Hepatocyte (in vitro differentiated cells): ENCODE data around the gene DDX6. TPM values are rescaled to one million over a fixed set of nuclear protein-coding genes. Genes with fewer than 3 reads are reported as not detected.
"Not testable (repeated sequence)": the region's sequence is repeated elsewhere in the genome, so short reads cannot be mapped to it uniquely, and the experiment has no call there.

ENCODE experiments used
- DNase-seq: peaks from one replicate; pipeline ENCODE4 v3.0.0-alpha.2; 2016; ENCODE audit warnings: low spot score
- H2AFZ ChIP-seq: fragments of 200-600 bp; sonication (generic); 2 replicates; pipeline ENCODE4 v1.6.0; 2016; ENCODE audit warnings: antibody characterized with exemption, mild to moderate bottlenecking
- H3K27ac ChIP-seq: fragments of 200-600 bp; sonication (generic); 2 replicates; pipeline ENCODE4 v1.5.1; 2016; ENCODE audit warnings: mild to moderate bottlenecking
- H3K27me3 ChIP-seq: fragments of 200-600 bp; sonication (generic); 2 replicates; pipeline ENCODE4 v1.6.1; 2016
- H3K36me3 ChIP-seq: fragments of 200-600 bp; sonication (generic); replicated peaks from 2 replicates; pipeline ENCODE4 v1.5.1; 2016; ENCODE audit warnings: low read depth; ENCODE audit not compliant: insufficient read depth
- H3K4me1 ChIP-seq: fragments of 200-600 bp; sonication (generic); 2 replicates; pipeline ENCODE4 v1.5.1; 2016; ENCODE audit warnings: mild to moderate bottlenecking, moderate library complexity; ENCODE audit not compliant: insufficient read depth
- H3K4me2 ChIP-seq: fragments of 200-600 bp; sonication (generic); 2 replicates; pipeline ENCODE4 v1.6.0; 2016
- H3K4me3 ChIP-seq: fragments of 200-600 bp; sonication (generic); 2 replicates; pipeline ENCODE4 v1.5.1; 2016; ENCODE audit warnings: mild to moderate bottlenecking
- H3K79me2 ChIP-seq: fragments of 200-600 bp; sonication (generic); 2 replicates; pipeline ENCODE4 v1.6.0; 2017; ENCODE audit warnings: mild to moderate bottlenecking
- H3K9me2 ChIP-seq: fragments of 200-600 bp; sonication (generic); replicated peaks from 2 replicates; pipeline ENCODE4 v1.6.0; 2017; ENCODE audit warnings: mild to moderate bottlenecking; ENCODE audit not compliant: insufficient read depth
- H3K9me3 ChIP-seq: fragments of 200-600 bp; sonication (generic); 2 replicates; pipeline ENCODE4 v1.5.1; 2016; ENCODE audit warnings: low read depth, mild to moderate bottlenecking
- H4K20me1 ChIP-seq: fragments of 200-600 bp; sonication (generic); 2 replicates; pipeline ENCODE4 v1.6.0; 2016; ENCODE audit warnings: mild to moderate bottlenecking; ENCODE audit not compliant: insufficient read depth, poor library complexity, severe bottlenecking
- WGBS: methylation state at CpG from one replicate; pipeline ENCODE4 v1.1.6; 2016; ENCODE audit warnings: low lambda C conversion rate; ENCODE audit errors: missing lambda C conversion rate; 5-methylcytosine and 5-hydroxymethylcytosine counted together
- polyA plus RNA-seq: library from polyadenylated mRNA; unstranded; fragments of >200 nt; fragmentation: Nextera tagmentation; extraction: Ambion mirVana; gene quantifications from 2 replicates; pipeline ENCODE4 v1.2.1, GENCODE V29; 2016
- total RNA-seq: library from RNA; depleted of rRNA; stranded (reverse); fragments of >200 nt; gene quantifications from 2 replicates; pipeline ENCODE4 v1.2.3, GENCODE V29; 2014

Gene DDX6
- total and polyA plus RNA-seq, 2 experiments from 2014 or later, result 16.4 to 122 TPM

- 61% methylated on average over 7 of the region's 8 CpGs for WGBS
- not testable (repeated sequence) for H3K9me2 ChIP-seq, H4K20me1 ChIP-seq, H3K27me3 ChIP-seq, H2AFZ ChIP-seq, DNase-seq, H3K4me2 ChIP-seq, H3K4me3 ChIP-seq, H3K36me3 ChIP-seq, H3K4me1 ChIP-seq, H3K9me3 ChIP-seq, H3K27ac ChIP-seq, H3K79me2 ChIP-seq
Measured at GRCh38 chr11:118727001-118727720, 63.8 kb downstream of the DDX6 start.

GRCh38 chr11:118721478-118722015 lies 69.4 kb downstream of the DDX6 start:
- H3K27ac ChIP-seq, H3K4me3 ChIP-seq, H3K36me3 ChIP-seq, H3K4me1 ChIP-seq, H3K79me2 ChIP-seq, H3K4me2 ChIP-seq, H3K9me2 ChIP-seq, H3K27me3 ChIP-seq, DNase-seq, H4K20me1 ChIP-seq, H3K9me3 ChIP-seq, H2AFZ ChIP-seq: not testable (repeated sequence)
- 68% methylated on average over 4 of the region's 10 CpGs for WGBS

GRCh38 chr11:118720740-118721139 lies 70.2 kb downstream of the DDX6 start:
- not testable (repeated sequence) for H3K27ac ChIP-seq, H2AFZ ChIP-seq, H3K36me3 ChIP-seq, H3K4me3 ChIP-seq, H3K79me2 ChIP-seq, H3K4me1 ChIP-seq, H3K4me2 ChIP-seq, H3K9me3 ChIP-seq, H4K20me1 ChIP-seq, H3K9me2 ChIP-seq, H3K27me3 ChIP-seq, DNase-seq
- WGBS, result 37% methylated on average over 7 of the region's 9 CpGs

GRCh38 chr11:118720078-118720477 lies 70.9 kb downstream of the DDX6 start:
- H3K27me3 ChIP-seq, H3K36me3 ChIP-seq, DNase-seq, H4K20me1 ChIP-seq, H2AFZ ChIP-seq, H3K9me2 ChIP-seq, H3K4me1 ChIP-seq, H3K27ac ChIP-seq, H3K79me2 ChIP-seq, H3K4me3 ChIP-seq, H3K4me2 ChIP-seq, H3K9me3 ChIP-seq: not testable (repeated sequence)
- 41% methylated on average over 13 of the region's 13 CpGs for WGBS

GRCh38 chr11:118718562-118718961 lies 72.4 kb downstream of the DDX6 start:
- H3K4me3 ChIP-seq, H3K9me3 ChIP-seq, H3K36me3 ChIP-seq, H3K79me2 ChIP-seq, DNase-seq, H2AFZ ChIP-seq, H3K27me3 ChIP-seq, H3K4me1 ChIP-seq, H3K4me2 ChIP-seq, H3K27ac ChIP-seq, H3K9me2 ChIP-seq, H4K20me1 ChIP-seq: not testable (repeated sequence)
- WGBS, result 82% methylated on average over 7 of the region's 7 CpGs

GRCh38 chr11:118717733-118718132 lies 73.2 kb downstream of the DDX6 start:
- H3K36me3 ChIP-seq, H3K27me3 ChIP-seq, H3K4me2 ChIP-seq, H3K27ac ChIP-seq, H3K9me3 ChIP-seq, H3K4me3 ChIP-seq, DNase-seq, H4K20me1 ChIP-seq, H2AFZ ChIP-seq, H3K9me2 ChIP-seq, H3K4me1 ChIP-seq, H3K79me2 ChIP-seq: not testable (repeated sequence)
- 55% methylated on average over 4 of the region's 4 CpGs for WGBS

- H3K4me2 ChIP-seq, H3K79me2 ChIP-seq: not testable (repeated sequence)
- 81% methylated on average over 6 of the region's 6 CpGs for WGBS
Measured at GRCh38 chr11:118717221-118717620, 73.7 kb downstream of the DDX6 start.

More at GRCh38 chr11:118717221-118717620, 73.7 kb downstream of the DDX6 start:
- not testable (repeated sequence) for H3K9me2 ChIP-seq, DNase-seq, H3K36me3 ChIP-seq, H3K4me1 ChIP-seq, H3K9me3 ChIP-seq, H3K27me3 ChIP-seq, H3K4me3 ChIP-seq, H2AFZ ChIP-seq, H4K20me1 ChIP-seq, H3K27ac ChIP-seq
